Choroid plexus epithelial cell (primary cell): ENCODE measurements around the gene EAF1.
"Not testable (repeated sequence)": the region's sequence is repeated elsewhere in the genome, so short reads cannot be mapped to it uniquely, and the experiment has no call there.

Experiments used
- DNase-seq: peaks from one replicate; pipeline ENCODE4 v3.0.0-alpha.2; 2010; ENCODE audit warnings: low read depth
- H3K4me3 ChIP-seq: 2 replicates; pipeline ENCODE4 v1.5.1; 2011; ENCODE audit warnings: low read depth, mild to moderate bottlenecking, control low read depth, low read length, moderate library complexity
- CTCF ChIP-seq: conservative IDR thresholded peaks from 2 replicates; pipeline ENCODE4 v1.5.1; 2011; ENCODE audit warnings: low read depth, mild to moderate bottlenecking, control low read depth, inconsistent platforms, low read length, moderate library complexity

The EAF1 gene

GRCh38 chr3:15409774-15410173, 17.6 kb upstream of the EAF1 start:
- DNase-seq = no peak
- H3K4me3 ChIP-seq = no peak overlapping the region
- no peak for TF ChIP-seq CTCF

- H3K4me3 ChIP-seq, DNase-seq: not testable (repeated sequence)
Measured at GRCh38 chr3:15410966-15411365, 16.4 kb upstream of the EAF1 start.

- no peak for TF ChIP-seq CTCF
- H3K4me3 ChIP-seq = no peak overlapping the region
- peak; percentile 66 for DNase-seq
Measured at GRCh38 chr3:15420871-15421270, 6.5 kb upstream of the EAF1 start.

GRCh38 chr3:15426579-15427118, 749 bp upstream of the EAF1 start:
- TF ChIP-seq CTCF = no peak
- no peak for DNase-seq
- peak overlapping the region; percentile 78 for H3K4me3 ChIP-seq

GRCh38 chr3:15427981-15428380, 583 bp downstream of the EAF1 start:
- DNase-seq = no peak
- H3K4me3 ChIP-seq = peak overlapping the region; percentile 78
- no peak for TF ChIP-seq CTCF

GRCh38 chr3:15428539-15428938, 1.1 kb downstream of the EAF1 start:
- TF ChIP-seq CTCF = no peak
- DNase-seq = peak; percentile 60

GRCh38 chr3:15429080-15429479, 1.7 kb downstream of the EAF1 start:
- TF ChIP-seq CTCF = no peak
- DNase-seq = no peak
- H3K4me3 ChIP-seq = peak overlapping the region; percentile 78

More at GRCh38 chr3:15428539-15428938, 1.1 kb downstream of the EAF1 start:
- H3K4me3 ChIP-seq = peak overlapping the region; percentile 78
